IPS-NIHi7 (cell line): ENCODE data around the gene HCLS1.
"Not testable (repeated sequence)": the region's sequence is repeated elsewhere in the genome, so short reads cannot be mapped to it uniquely, and the experiment has no call there.

ENCODE experiments used
- DNase-seq: peaks from one replicate; pipeline ENCODE4 v3.0.0; 2012; ENCODE audit warnings: mixed read lengths; ENCODE audit errors: extremely low spot score

The HCLS1 gene

GRCh38 chr3:121660356-121661171 lies at the start of gene HCLS1:
Gene HCLS1 (minus strand): TSS chr3:121660903. CDS start chr3:121658347, 2,556 bp downstream.
- peak; percentile 18 for DNase-seq

GRCh38 chr3:121710347-121710746 lies 49.6 kb upstream of the HCLS1 start:
- DNase-seq, result no peak

GRCh38 chr3:121707531-121708273 lies 47.0 kb upstream of the HCLS1 start:
- DNase-seq, result no peak

GRCh38 chr3:121705541-121705940 lies 44.8 kb upstream of the HCLS1 start:
- DNase-seq, result no peak

- DNase-seq, result no peak
These were observed 43.3 kb upstream of the HCLS1 start for GRCh38 chr3:121703973-121704372.

- no peak for DNase-seq
These were observed 38.2 kb upstream of the HCLS1 start for GRCh38 chr3:121698901-121699300.

- DNase-seq, result no peak
These were observed 37.8 kb upstream of the HCLS1 start for GRCh38 chr3:121698476-121698875.

- DNase-seq, result no peak
These were observed 35.5 kb upstream of the HCLS1 start for GRCh38 chr3:121696186-121696585.

- DNase-seq, result no peak
These were observed 31.5 kb upstream of the HCLS1 start for GRCh38 chr3:121692010-121692699.

- DNase-seq, result no peak
These were observed 30.2 kb upstream of the HCLS1 start for GRCh38 chr3:121690777-121691405.

- not testable (repeated sequence) for DNase-seq
These were observed 28.0 kb upstream of the HCLS1 start for GRCh38 chr3:121688747-121689146.

- no peak for DNase-seq
These were observed 21.1 kb upstream of the HCLS1 start for GRCh38 chr3:121681792-121682191.

- no peak for DNase-seq
These were observed 16.4 kb upstream of the HCLS1 start for GRCh38 chr3:121677141-121677540.

GRCh38 chr3:121670676-121671075 lies 10.0 kb upstream of the HCLS1 start:
- DNase-seq, result no peak

- DNase-seq, result no peak
These were observed 6.6 kb upstream of the HCLS1 start for GRCh38 chr3:121667333-121667732.

- no peak for DNase-seq
These were observed 4.8 kb upstream of the HCLS1 start for GRCh38 chr3:121665488-121665887.

- DNase-seq, result peak; percentile 6
These were observed 2.6 kb upstream of the HCLS1 start for GRCh38 chr3:121663171-121663847.

GRCh38 chr3:121662742-121663141 lies 2.0 kb upstream of the HCLS1 start:
- no peak for DNase-seq

- DNase-seq, result peak; percentile 7
These were observed 673 bp upstream of the HCLS1 start for GRCh38 chr3:121661376-121661775.

GRCh38 chr3:121659586-121659985 lies 1.1 kb downstream of the HCLS1 start:
- DNase-seq, result no peak

- DNase-seq, result no peak
These were observed 1.8 kb downstream of the HCLS1 start for GRCh38 chr3:121658716-121659435.
